Epithelial cell of prostate (primary cell): ENCODE measurements around the gene LRBA.

ENCODE experiments used
- DNase-seq: peaks from one replicate; pipeline ENCODE4 v3.0.0-alpha.2; 2011; ENCODE audit warnings: low read depth, low spot score
- H3K27ac ChIP-seq: fragments of 450-650 bp; 2 replicates; pipeline ENCODE4 v1.5.1; 2017; ENCODE audit warnings: mild to moderate bottlenecking

Gene LRBA

GRCh38 chr4:150363721-150364688 lies 651.1 kb downstream of the LRBA start:
- no peak for DNase-seq
- H3K27ac ChIP-seq, result no peak overlapping the region

GRCh38 chr4:150358691-150359090 lies 656.4 kb downstream of the LRBA start:
- DNase-seq, result no peak
- H3K27ac ChIP-seq, result no peak overlapping the region

- no peak overlapping the region for H3K27ac ChIP-seq
- DNase-seq, result no peak
These were observed 657.3 kb downstream of the LRBA start for GRCh38 chr4:150357829-150358228.

GRCh38 chr4:150355858-150356455 lies 659.1 kb downstream of the LRBA start:
- no peak for DNase-seq
- no peak overlapping the region for H3K27ac ChIP-seq

- no peak for DNase-seq
- H3K27ac ChIP-seq, result no peak overlapping the region
These were observed 659.7 kb downstream of the LRBA start for GRCh38 chr4:150355418-150355817.

- H3K27ac ChIP-seq, result no peak overlapping the region
- no peak for DNase-seq
These were observed 660.8 kb downstream of the LRBA start for GRCh38 chr4:150354214-150354796.

GRCh38 chr4:150348079-150348478 lies 667.0 kb downstream of the LRBA start:
- peak; percentile 60 for DNase-seq

GRCh38 chr4:150345207-150345744 lies 669.8 kb downstream of the LRBA start:
- DNase-seq, result no peak
- H3K27ac ChIP-seq, result no peak overlapping the region

More at GRCh38 chr4:150348079-150348478, 667.0 kb downstream of the LRBA start:
- peak overlapping the region; percentile 30 for H3K27ac ChIP-seq

- no peak for DNase-seq
These were observed 671.3 kb downstream of the LRBA start for GRCh38 chr4:150343796-150344195.

GRCh38 chr4:150342945-150343344 lies 672.1 kb downstream of the LRBA start:
- DNase-seq, result no peak
- no peak overlapping the region for H3K27ac ChIP-seq

More at GRCh38 chr4:150343796-150344195, 671.3 kb downstream of the LRBA start:
- H3K27ac ChIP-seq, result no peak overlapping the region

GRCh38 chr4:150337734-150338133 lies 677.4 kb downstream of the LRBA start:
- no peak overlapping the region for H3K27ac ChIP-seq
- DNase-seq, result no peak

GRCh38 chr4:150336676-150337412 lies 678.2 kb downstream of the LRBA start:
- H3K27ac ChIP-seq, result no peak overlapping the region
- DNase-seq, result no peak

GRCh38 chr4:150332961-150333360 lies 682.1 kb downstream of the LRBA start:
- no peak overlapping the region for H3K27ac ChIP-seq
- no peak for DNase-seq

GRCh38 chr4:150332086-150332485 lies 683.0 kb downstream of the LRBA start:
- no peak for DNase-seq
- H3K27ac ChIP-seq, result no peak overlapping the region

GRCh38 chr4:150329373-150329772 lies 685.7 kb downstream of the LRBA start:
- DNase-seq, result no peak
- no peak overlapping the region for H3K27ac ChIP-seq

- no peak for DNase-seq
- no peak overlapping the region for H3K27ac ChIP-seq
These were observed 686.6 kb downstream of the LRBA start for GRCh38 chr4:150328496-150328895.

- no peak for DNase-seq
- H3K27ac ChIP-seq, result no peak overlapping the region
These were observed 687.8 kb downstream of the LRBA start for GRCh38 chr4:150327262-150327780.

- H3K27ac ChIP-seq, result no peak overlapping the region
- DNase-seq, result no peak
These were observed 689.2 kb downstream of the LRBA start for GRCh38 chr4:150325872-150326271.

- no peak overlapping the region for H3K27ac ChIP-seq
- DNase-seq, result no peak
These were observed 691.4 kb downstream of the LRBA start for GRCh38 chr4:150323406-150324325.
